Cardiac muscle cell (in vitro differentiated cells and primary cell): Measurements from ENCODE around the gene MPZL1. TPM values are rescaled to one million over a fixed set of nuclear protein-coding genes. Genes with fewer than 3 reads are reported as not detected.

ENCODE experiments used
- DNase-seq, 2 donors: peaks; one replicate each; pipeline versions ENCODE4 v3.0.0 to v3.0.0-alpha.2; 2010 to 2017; ENCODE audit warnings: low read depth in 1 of 2, low spot score in 1 of 2
- H3K27ac ChIP-seq: fragments of 200-600 bp; sonication (generic); 2 replicates; pipeline ENCODE4 v1.5.1; 2016
- H3K27me3 ChIP-seq: fragments of 200-600 bp; sonication (generic); 2 replicates; pipeline ENCODE4 v1.6.0; 2016; ENCODE audit warnings: control low read depth
- H3K36me3 ChIP-seq: fragments of 200-600 bp; sonication (generic); 2 replicates; pipeline ENCODE4 v1.5.1; 2016; ENCODE audit warnings: control low read depth
- H3K4me1 ChIP-seq: fragments of 200-600 bp; sonication (generic); 2 replicates; pipeline ENCODE4 v1.8.1; 2017; ENCODE audit warnings: low read depth, mild to moderate bottlenecking, mixed run types
- H3K4me3 ChIP-seq: fragments of 200-600 bp; sonication (generic); 2 replicates; pipeline ENCODE4 v1.5.1; 2016; ENCODE audit warnings: mild to moderate bottlenecking
- H3K9me3 ChIP-seq: fragments of 200-600 bp; sonication (generic); 2 replicates; pipeline ENCODE4 v1.5.1; 2017; ENCODE audit warnings: low read depth, mild to moderate bottlenecking, control low read depth
- polyA plus RNA-seq: library from polyadenylated mRNA; unstranded; fragments of >200 nt; fragmentation: Nextera tagmentation; extraction: Ambion mirVana; gene quantifications from 2 replicates; pipeline ENCODE4 v1.2.1, GENCODE V29; 2016
- total RNA-seq: library from RNA; depleted of rRNA; stranded (reverse); fragments of >200 nt; gene quantifications from 2 replicates; pipeline ENCODE4 v1.2.3, GENCODE V29; 2016
- TF ChIP-seq, protein P1 (sequence below): IDR thresholded peaks from 2 replicates; pipeline ENCODE4 v1.5.1; 2012; ENCODE audit warnings: low read depth, mild to moderate bottlenecking, low read length

MPZL1 gene
- total and polyA plus RNA-seq, 2 experiments from 2014 or later = 107 to 114 TPM

GRCh38 chr1:167687919-167688519, 33.8 kb upstream of the MPZL1 start:
- peak; percentile 84 to 88 for DNase-seq
- Histone ChIP-seq H3K4me3 (no peak overlapping the region), H3K9me3 (no peaks in the 10 kb centered on the region), H3K36me3 (peaks cover 38% of the 10 kb centered on the region), H3K4me1 (peaks cover 37% of the 10 kb centered on the region), H3K27me3 (no peaks in the 10 kb centered on the region), H3K27ac (peak overlapping the region; percentile 100)
- TF ChIP-seq, protein P1, sequence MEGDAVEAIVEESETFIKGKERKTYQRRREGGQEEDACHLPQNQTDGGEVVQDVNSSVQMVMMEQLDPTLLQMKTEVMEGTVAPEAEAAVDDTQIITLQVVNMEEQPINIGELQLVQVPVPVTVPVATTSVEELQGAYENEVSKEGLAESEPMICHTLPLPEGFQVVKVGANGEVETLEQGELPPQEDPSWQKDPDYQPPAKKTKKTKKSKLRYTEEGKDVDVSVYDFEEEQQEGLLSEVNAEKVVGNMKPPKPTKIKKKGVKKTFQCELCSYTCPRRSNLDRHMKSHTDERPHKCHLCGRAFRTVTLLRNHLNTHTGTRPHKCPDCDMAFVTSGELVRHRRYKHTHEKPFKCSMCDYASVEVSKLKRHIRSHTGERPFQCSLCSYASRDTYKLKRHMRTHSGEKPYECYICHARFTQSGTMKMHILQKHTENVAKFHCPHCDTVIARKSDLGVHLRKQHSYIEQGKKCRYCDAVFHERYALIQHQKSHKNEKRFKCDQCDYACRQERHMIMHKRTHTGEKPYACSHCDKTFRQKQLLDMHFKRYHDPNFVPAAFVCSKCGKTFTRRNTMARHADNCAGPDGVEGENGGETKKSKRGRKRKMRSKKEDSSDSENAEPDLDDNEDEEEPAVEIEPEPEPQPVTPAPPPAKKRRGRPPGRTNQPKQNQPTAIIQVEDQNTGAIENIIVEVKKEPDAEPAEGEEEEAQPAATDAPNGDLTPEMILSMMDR = peak; percentile 86

GRCh38 chr1:167689567-167689920, 32.2 kb upstream of the MPZL1 start:
- TF ChIP-seq, protein P1 = no peak
- Histone ChIP-seq H3K36me3 (peaks cover 46% of the 10 kb centered on the region), H3K27me3 (no peaks in the 10 kb centered on the region), H3K4me1 (peaks cover 24% of the 10 kb centered on the region), H3K4me3 (no peak overlapping the region), H3K27ac (no peak overlapping the region), H3K9me3 (no peaks in the 10 kb centered on the region)
- DNase-seq = no peak

GRCh38 chr1:167690053-167690452, 31.7 kb upstream of the MPZL1 start:
- peaks cover 51% of the 10 kb centered on the region for H3K36me3 ChIP-seq
- TF ChIP-seq, protein P1 = no peak
- H3K9me3 ChIP-seq = no peaks in the 10 kb centered on the region
- no peak overlapping the region for H3K27ac ChIP-seq
- no peak for DNase-seq
- peaks cover 19% of the 10 kb centered on the region for H3K4me1 ChIP-seq
- no peak overlapping the region for H3K4me3 ChIP-seq
- no peaks in the 10 kb centered on the region for H3K27me3 ChIP-seq

GRCh38 chr1:167693425-167694045, 28.2 kb upstream of the MPZL1 start:
- Histone ChIP-seq H3K4me1 (no peaks in the 10 kb centered on the region), H3K27ac (no peak overlapping the region), H3K9me3 (no peaks in the 10 kb centered on the region), H3K4me3 (no peak overlapping the region), H3K27me3 (no peaks in the 10 kb centered on the region), H3K36me3 (peaks cover 80% of the 10 kb centered on the region)
- DNase-seq = no peak
- TF ChIP-seq, protein P1 = no peak

- TF ChIP-seq, protein P1 = no peak
- no peak for DNase-seq
- Histone ChIP-seq H3K4me3 (no peak overlapping the region), H3K36me3 (peaks cover 80% of the 10 kb centered on the region), H3K4me1 (no peaks in the 10 kb centered on the region), H3K9me3 (no peaks in the 10 kb centered on the region), H3K27ac (peak overlapping the region; percentile 17), H3K27me3 (no peaks in the 10 kb centered on the region)
Measured at GRCh38 chr1:167694691-167695090, 27.1 kb upstream of the MPZL1 start.
